AG04449 (cell line): Measurements from ENCODE around the gene SYCN.

Experiments used
- CTCF ChIA-PET: fragments of 350-600 bp; formaldehyde crosslinking; extraction: SDS; loops from one replicate; lab custom pipeline; 2021; ENCODE audit warnings: antibody characterized with exemption; lab: Yijun Ruan, JAX
- POLR2A ChIA-PET: fragments of 400-600, 350-600 bp; formaldehyde crosslinking; extraction: SDS; loops from one replicate; lab custom pipeline; 2020; ENCODE audit warnings: antibody characterized with exemption, inconsistent platforms; lab: Yijun Ruan, JAX
- DNase-seq: peaks from one replicate; pipeline ENCODE4 v3.0.0-alpha.2; 2010; ENCODE audit warnings: low read depth, low spot score
- H3K4me3 ChIP-seq: 2 replicates; pipeline ENCODE4 v1.5.1; 2011; ENCODE audit warnings: low read depth, mild to moderate bottlenecking, control low read depth, low read length
- CTCF ChIP-seq: IDR thresholded peaks from one replicate; pipeline ENCODE4 v1.5.1; 2011; ENCODE audit warnings: mild to moderate bottlenecking, moderate library complexity, low read length, control low read depth, inconsistent platforms; ENCODE audit not compliant: insufficient read depth; ENCODE audit errors: missing control alignments

Gene SYCN

GRCh38 chr19:39205449-39205764, 1.3 kb upstream of the SYCN start:
- CTCF ChIA-PET = interaction anchor here (0.6 kb wide), 1 partner anchor 73 kb away, joined by 3 read pairs; no protein-coding TSS in a partner anchor
- DNase-seq = no peak
- POLR2A ChIA-PET = no interaction called here
- no peak for TF ChIP-seq CTCF
- no peak overlapping the region for H3K4me3 ChIP-seq

- no peak for TF ChIP-seq CTCF
- DNase-seq = no peak
- ChIA-PET CTCF (interaction anchor here (1.2 kb wide), 1 partner anchor 15 kb away, joined by 3 read pairs; no protein-coding TSS in a partner anchor), POLR2A (no interaction called here)
- H3K4me3 ChIP-seq = no peak overlapping the region
Measured at GRCh38 chr19:39202998-39203355, 1.1 kb downstream of the SYCN start.

DNA sequence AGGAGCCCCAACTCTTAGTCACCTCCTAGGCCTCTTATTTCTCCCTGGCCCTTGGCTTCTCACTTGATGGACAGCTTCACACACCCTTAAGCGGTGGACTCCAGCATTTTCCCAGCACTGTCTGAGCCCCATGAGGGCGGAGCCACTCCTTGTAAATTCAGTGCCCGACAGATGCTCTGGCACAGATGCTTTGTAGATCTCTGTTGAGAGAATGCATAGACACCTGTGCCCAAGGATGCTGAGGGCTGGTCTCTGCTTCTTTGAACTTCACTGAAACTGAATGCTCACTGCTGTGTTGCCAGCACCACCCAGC, 3.3 kb downstream of the SYCN start:
- POLR2A ChIA-PET = no interaction called here
- no peak for DNase-seq
- CTCF ChIA-PET = interaction anchor here (1.9 kb wide), 1 partner anchor 79 kb away, joined by 4 read pairs; no protein-coding TSS in a partner anchor
- H3K4me3 ChIP-seq = no peak overlapping the region
- TF ChIP-seq CTCF = no peak

DNA sequence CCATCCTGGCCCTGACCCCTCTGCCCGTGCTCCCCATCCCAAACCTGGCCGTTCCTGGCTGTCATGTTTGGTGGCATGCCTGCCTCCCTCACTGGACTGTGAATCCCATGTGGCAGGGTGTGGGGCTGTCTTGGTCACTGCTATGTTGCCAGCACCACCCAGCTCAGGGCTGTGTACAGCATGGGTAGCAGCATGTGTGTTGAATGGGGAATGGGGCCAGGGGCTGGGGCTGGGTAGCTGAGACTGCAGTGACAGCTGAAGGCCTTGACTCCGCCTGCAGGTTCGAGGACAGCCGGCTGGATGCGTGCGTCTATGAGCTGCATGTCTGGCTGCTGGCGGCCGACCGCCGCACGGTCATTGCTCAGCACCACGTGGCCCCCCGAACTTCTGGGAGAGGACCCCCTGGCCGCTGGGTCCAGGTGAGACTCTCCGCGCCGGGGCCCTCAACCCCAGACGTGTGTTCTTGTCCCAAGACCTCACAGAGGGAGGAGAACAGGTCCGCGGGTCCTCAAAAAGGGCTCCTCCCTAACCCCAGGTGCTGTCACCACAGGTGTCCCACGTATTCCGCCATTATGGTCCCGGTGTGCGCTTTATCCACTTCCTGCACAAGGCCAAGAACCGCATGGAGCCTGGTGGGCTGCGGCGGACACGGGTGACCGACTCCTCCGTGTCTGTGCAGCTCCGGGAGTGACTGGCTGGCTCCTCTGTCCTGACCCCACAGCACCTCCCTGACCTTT, 3.8 kb downstream of the SYCN start:
- DNase-seq = no peak
- TF ChIP-seq CTCF = no peak
- POLR2A ChIA-PET = no interaction called here
- no peak overlapping the region for H3K4me3 ChIP-seq
- CTCF ChIA-PET = interaction anchor here (1.9 kb wide), 1 partner anchor 78 kb away, joined by 4 read pairs; no protein-coding TSS in a partner anchor

DNA sequence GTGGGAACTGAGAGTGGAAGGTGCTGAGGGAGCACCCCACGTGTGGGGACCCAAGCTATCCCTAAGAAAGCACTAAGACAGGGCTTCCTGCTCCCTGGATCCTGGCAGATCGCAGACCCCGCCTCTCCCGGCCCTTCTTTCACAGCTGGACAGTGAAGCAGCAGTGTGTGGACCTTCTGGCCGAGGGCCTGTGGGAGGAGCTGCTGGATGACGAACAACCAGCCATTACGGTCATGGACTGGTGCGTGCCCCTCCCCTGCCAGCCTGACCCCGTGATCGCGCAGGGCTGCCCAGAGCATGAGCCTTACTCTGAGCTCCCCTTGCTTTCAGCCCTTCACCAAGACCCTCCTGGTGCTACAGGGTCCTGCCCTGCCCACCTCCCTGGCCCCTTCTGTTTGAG, 5.0 kb downstream of the SYCN start:
- DNase-seq = no peak
- CTCF ChIA-PET = interaction anchor here (1.0 to 1.9 kb wide), 2 partner anchors 11 to 77 kb away, joined by 4 to 6 read pairs; no protein-coding TSS in a partner anchor
- POLR2A ChIA-PET = no interaction called here
- no peak overlapping the region for H3K4me3 ChIP-seq
- TF ChIP-seq CTCF = no peak

DNA sequence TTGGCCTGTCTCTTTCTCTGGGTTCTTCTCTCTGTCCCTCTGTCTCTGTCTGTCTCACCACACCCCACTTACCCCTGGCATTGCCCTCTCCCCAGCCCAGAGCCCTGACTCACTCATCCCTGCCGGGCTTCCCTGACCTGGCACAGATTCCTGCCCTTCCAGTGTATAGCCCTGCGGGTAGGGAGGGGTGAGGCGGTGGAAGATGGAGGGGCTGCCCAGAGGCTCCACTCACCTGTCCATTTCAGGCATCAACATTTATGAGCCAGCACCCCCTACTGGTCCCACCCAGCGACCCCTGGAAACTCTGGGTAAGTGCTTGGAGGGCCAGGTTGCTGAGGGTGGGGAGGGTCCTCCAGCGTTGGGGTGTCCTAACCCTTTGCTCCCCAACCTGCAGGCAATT, 6.3 kb downstream of the SYCN start:
- ChIA-PET CTCF (interaction anchor here (1.6 kb wide), 1 partner anchor 11 kb away, joined by 4 read pairs; no protein-coding TSS in a partner anchor), POLR2A (interaction anchor here (0.6 kb wide), 1 partner anchor 139 kb away, joined by 3 read pairs; no protein-coding TSS in a partner anchor)
- no peak overlapping the region for H3K4me3 ChIP-seq
- TF ChIP-seq CTCF = no peak
- DNase-seq = no peak
